ENCODE data around the gene KRT79. TPM values are rescaled to one million over a fixed set of nuclear protein-coding genes. Genes with fewer than 3 reads are reported as not detected.

Gene KRT79
- total RNA-seq, 1 donor from 2014 or later = not detected

DNA sequence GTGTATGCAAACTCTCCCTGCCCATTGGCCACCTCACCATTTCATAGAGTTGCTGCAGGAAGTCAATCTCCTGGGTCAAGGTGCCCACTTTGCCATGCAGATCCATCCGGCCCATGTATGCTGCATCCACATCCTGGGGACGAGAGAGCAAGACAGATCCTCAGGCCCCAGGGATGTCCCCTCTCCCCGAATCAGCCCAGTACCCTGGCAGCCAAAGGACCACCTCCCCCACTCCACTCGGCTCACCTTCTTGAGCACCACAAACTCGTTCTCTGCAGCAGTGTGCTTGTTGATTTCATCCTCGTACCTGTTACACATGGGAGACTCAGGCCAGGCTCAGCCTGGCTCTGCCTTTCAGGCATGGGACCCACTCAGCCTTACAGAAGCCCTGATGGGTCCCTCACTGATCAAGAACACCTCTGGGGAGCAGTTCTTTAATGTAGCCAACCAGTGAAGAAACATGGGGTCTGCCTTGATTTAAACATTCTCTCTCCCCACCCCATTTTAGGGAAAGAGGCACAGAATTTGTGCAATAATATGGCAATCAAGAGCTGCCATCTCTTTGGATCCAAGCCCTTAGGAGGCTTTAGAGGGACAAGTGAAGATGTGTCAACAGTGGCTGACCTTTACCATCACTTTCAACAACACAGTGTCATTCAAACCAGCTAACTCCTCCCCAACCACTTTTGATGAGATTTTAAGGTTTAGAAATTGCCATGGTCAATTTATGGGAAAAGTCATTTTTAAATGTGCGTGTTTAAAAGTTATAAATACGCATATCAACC is 3.9 kb downstream of the KRT79 start:
- Mint-ChIP-seq H3K27ac (no peak overlapping the region), H3K4me3 (no peak overlapping the region), H3K9me3 (no peaks in the 10 kb centered on the region), H3K4me1 (peaks cover 4% of the 10 kb centered on the region), H3K36me3 (no peaks in the 10 kb centered on the region), H3K27me3 (ENCODE audit: low read depth) (peaks cover 10% of the 10 kb centered on the region)
- no peak for DNase-seq (ENCODE audit: low spot score in 2 of 2, unreplicated experiment in 2 of 2)
- TF ChIP-seq, protein P1, sequence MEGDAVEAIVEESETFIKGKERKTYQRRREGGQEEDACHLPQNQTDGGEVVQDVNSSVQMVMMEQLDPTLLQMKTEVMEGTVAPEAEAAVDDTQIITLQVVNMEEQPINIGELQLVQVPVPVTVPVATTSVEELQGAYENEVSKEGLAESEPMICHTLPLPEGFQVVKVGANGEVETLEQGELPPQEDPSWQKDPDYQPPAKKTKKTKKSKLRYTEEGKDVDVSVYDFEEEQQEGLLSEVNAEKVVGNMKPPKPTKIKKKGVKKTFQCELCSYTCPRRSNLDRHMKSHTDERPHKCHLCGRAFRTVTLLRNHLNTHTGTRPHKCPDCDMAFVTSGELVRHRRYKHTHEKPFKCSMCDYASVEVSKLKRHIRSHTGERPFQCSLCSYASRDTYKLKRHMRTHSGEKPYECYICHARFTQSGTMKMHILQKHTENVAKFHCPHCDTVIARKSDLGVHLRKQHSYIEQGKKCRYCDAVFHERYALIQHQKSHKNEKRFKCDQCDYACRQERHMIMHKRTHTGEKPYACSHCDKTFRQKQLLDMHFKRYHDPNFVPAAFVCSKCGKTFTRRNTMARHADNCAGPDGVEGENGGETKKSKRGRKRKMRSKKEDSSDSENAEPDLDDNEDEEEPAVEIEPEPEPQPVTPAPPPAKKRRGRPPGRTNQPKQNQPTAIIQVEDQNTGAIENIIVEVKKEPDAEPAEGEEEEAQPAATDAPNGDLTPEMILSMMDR (IDR thresholded peaks at IDR 0.05; ENCODE audit: unreplicated experiment) = no peak

DNA sequence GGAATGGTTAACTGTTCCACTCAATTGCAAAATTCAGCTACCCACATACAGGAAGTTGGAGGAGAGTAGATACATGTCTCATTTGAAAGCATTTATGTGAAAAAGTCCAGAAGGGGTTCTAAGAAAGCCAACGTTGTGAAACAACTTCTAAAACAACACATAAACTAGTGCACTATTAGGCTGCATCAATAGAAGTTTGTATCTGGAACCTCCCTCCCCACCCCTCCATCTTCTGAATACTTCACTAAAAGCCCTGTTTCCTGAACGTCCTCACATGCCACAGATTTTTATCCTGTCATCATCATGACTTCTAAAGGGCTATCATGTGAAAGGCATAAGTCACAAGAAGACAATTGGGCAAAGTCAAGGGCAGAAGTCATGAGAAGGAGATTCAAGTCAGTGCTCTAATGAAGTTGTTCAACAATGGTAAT is 5.5 kb downstream of the KRT79 start:
- no peaks in the 10 kb centered on the region for H3K36me3 Mint-ChIP-seq
- H3K9me3 Mint-ChIP-seq = no peaks in the 10 kb centered on the region
- no peak overlapping the region for H3K4me3 Mint-ChIP-seq
- peaks cover 4% of the 10 kb centered on the region for H3K4me1 Mint-ChIP-seq
- TF ChIP-seq, protein P1 (IDR thresholded peaks at IDR 0.05; ENCODE audit: unreplicated experiment) = no peak
- peaks cover 10% of the 10 kb centered on the region for H3K27me3 Mint-ChIP-seq (ENCODE audit: low read depth)
- H3K27ac Mint-ChIP-seq = no peak overlapping the region
- DNase-seq (ENCODE audit: low spot score in 2 of 2, unreplicated experiment in 2 of 2) = no peak

DNA sequence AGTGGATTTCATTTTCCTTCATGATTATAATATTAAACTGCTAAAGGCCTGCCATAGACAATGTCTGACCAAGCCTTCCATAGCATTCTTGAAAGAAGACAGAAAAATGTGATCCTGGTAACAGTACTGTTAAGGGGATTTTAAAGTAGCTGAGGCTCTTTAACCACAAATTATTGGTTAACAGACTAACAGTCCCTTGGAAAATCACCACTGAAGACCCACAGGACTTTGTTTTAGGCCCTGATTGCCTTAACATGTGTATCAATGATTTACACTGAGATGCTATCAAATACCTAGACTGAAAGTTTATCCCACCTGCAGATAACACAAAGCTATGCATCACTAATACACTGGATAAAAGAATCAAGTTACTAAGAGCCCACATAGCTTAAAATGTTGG is 6.0 kb downstream of the KRT79 start:
- no peak overlapping the region for H3K27ac Mint-ChIP-seq
- DNase-seq (ENCODE audit: low spot score in 2 of 2, unreplicated experiment in 2 of 2) = no peak
- peaks cover 4% of the 10 kb centered on the region for H3K4me1 Mint-ChIP-seq
- no peaks in the 10 kb centered on the region for H3K36me3 Mint-ChIP-seq
- H3K27me3 Mint-ChIP-seq (ENCODE audit: low read depth) = peaks cover 10% of the 10 kb centered on the region
- H3K9me3 Mint-ChIP-seq = no peaks in the 10 kb centered on the region
- TF ChIP-seq, protein P1 (IDR thresholded peaks at IDR 0.05; ENCODE audit: unreplicated experiment) = no peak
- H3K4me3 Mint-ChIP-seq = no peak overlapping the region

DNA sequence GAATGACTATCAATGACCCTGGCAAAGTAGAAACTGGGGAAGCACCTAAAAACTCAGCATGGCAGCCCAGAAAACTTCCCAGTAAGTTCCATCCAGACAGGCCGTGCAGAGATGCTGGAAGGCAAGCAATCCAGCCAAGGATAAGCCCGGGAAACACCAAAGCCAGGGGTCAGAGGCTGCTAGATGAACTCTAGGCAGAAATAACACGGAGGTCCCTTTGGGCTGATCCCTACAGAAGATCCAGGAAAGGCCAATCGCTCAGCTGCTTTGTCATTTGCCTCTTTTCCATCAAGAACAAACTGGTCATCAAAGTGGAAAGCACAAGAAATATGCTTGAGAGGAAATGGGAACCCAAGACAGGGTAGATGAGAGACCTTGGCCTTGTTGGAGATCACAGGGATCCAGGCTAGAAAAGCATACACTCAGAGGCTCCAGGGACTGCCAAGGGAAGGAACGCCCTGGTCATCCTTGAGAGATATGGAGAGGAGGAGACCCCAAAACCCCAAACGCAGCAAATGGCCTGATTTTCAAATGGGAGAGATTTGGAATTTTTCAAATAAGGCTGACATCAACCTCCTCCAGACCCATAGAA is 6.5 kb downstream of the KRT79 start:
- Mint-ChIP-seq H3K27ac (no peak overlapping the region), H3K9me3 (no peaks in the 10 kb centered on the region)
- TF ChIP-seq, protein P1 (IDR thresholded peaks at IDR 0.05; ENCODE audit: unreplicated experiment) = no peak

DNA sequence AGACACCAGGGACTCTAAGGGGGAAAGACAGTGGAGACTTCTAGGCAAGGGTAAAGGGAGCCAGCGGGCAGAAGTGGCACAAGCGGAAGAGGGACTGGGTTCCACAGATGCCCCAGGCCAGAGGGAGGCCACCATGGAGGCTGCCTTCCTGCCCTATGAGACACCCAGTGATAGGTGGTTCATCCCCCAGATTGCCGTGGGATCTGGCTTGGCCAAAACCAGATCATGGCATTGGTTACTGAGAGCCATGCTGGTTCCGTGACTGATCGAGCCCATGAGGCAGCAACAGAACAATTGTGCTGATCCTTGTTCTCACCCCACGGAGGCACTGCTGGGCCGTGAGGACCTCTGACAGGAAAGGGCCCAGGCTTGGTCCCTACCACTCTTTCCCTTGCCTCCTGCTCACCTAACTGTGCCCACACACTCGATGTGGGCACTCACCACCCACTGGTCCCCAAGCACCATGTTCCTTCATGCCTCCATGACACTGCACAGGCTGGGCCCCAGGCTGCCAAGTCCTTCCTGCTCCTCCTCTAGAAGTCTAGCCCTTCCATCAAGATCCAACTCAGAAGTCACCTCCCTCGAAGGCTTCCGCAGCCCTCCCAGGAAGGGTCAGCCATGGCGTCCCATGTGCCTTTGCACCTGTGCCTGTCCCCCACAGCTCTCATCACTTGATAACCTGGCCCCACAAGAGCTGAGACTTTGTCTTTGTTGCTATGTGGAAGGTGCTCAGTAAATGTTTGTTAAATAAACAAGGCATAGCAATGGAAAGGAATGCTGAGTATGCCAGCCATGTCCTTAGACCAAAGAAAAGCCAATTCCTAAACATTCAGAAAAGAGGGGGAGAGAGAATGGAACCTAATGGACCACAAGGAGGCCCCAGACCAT is 7.3 kb downstream of the KRT79 start:
- Mint-ChIP-seq H3K36me3 (no peaks in the 10 kb centered on the region), H3K4me1 (peaks cover 4% of the 10 kb centered on the region)
- TF ChIP-seq, protein P1 (IDR thresholded peaks at IDR 0.05; ENCODE audit: unreplicated experiment) = no peak

More for the DNA sequence above, 6.5 kb downstream of the KRT79 start:
- no peaks in the 10 kb centered on the region for H3K36me3 Mint-ChIP-seq
- peaks cover 10% of the 10 kb centered on the region for H3K27me3 Mint-ChIP-seq (ENCODE audit: low read depth)
- peaks cover 4% of the 10 kb centered on the region for H3K4me1 Mint-ChIP-seq
- no peak overlapping the region for H3K4me3 Mint-ChIP-seq
- DNase-seq (ENCODE audit: low spot score in 2 of 2, unreplicated experiment in 2 of 2) = no peak

More for the DNA sequence above, 7.3 kb downstream of the KRT79 start:
- no peaks in the 10 kb centered on the region for H3K9me3 Mint-ChIP-seq
- DNase-seq (ENCODE audit: low spot score in 2 of 2, unreplicated experiment in 2 of 2) = no peak
- no peak overlapping the region for H3K4me3 Mint-ChIP-seq
- H3K27ac Mint-ChIP-seq = no peak overlapping the region
- H3K27me3 Mint-ChIP-seq (ENCODE audit: low read depth) = peaks cover 10% of the 10 kb centered on the region
